ENCODE measurements around the gene GSTA3. TPM values are rescaled to one million over a fixed set of nuclear protein-coding genes. Genes with fewer than 3 reads are reported as not detected.
"Not testable (repeated sequence)": the region's sequence is repeated elsewhere in the genome, so short reads cannot be mapped to it uniquely, and the experiment has no call there.

GSTA3 gene
- total RNA-seq, 1 donor from 2014 or later = not detected

- Histone ChIP-seq H3K4me3 (no peak overlapping the region), H3K27ac (no peak overlapping the region), H3K9me3 (no peaks in the 10 kb centered on the region), H3K36me3 (no peaks in the 10 kb centered on the region), H3K27me3 (no peaks in the 10 kb centered on the region), H3K4me1 (no peaks in the 10 kb centered on the region)
- no peak for DNase-seq (ENCODE audit: extremely low spot score in 2 of 2)
- TF ChIP-seq POLR2A (IDR thresholded peaks at IDR 0.05) (no peak), CTCF (IDR thresholded peaks at IDR 0.05) (no peak), POLR2AphosphoS5 (IDR thresholded peaks at IDR 0.05; ENCODE audit: insufficient read depth in 1 of 2, low read depth in 1 of 2) (no peak)
- intact Hi-C loops (cut with DNase I) = no loop called here
Observed at GRCh38 chr6:52858416-52858815, 51.1 kb downstream of the GSTA3 start.

- H3K36me3 ChIP-seq; H3K9me3 ChIP-seq; H3K4me1 ChIP-seq; H3K27me3 ChIP-seq; intact Hi-C loops (cut with DNase I); H3K27ac ChIP-seq; DNase-seq (ENCODE audit: extremely low spot score in 2 of 2); H3K4me3 ChIP-seq: not testable (repeated sequence)
Observed at GRCh38 chr6:52856137-52856536, 53.4 kb downstream of the GSTA3 start.

- H3K4me3 ChIP-seq = no peak overlapping the region
- H3K27me3 ChIP-seq = no peaks in the 10 kb centered on the region
- no peak overlapping the region for H3K27ac ChIP-seq
- no peaks in the 10 kb centered on the region for H3K4me1 ChIP-seq
- intact Hi-C loops (cut with DNase I) = no loop called here
- H3K36me3 ChIP-seq = no peaks in the 10 kb centered on the region
- TF ChIP-seq POLR2AphosphoS5 (IDR thresholded peaks at IDR 0.05; ENCODE audit: insufficient read depth in 1 of 2, low read depth in 1 of 2) (no peak), CTCF (IDR thresholded peaks at IDR 0.05) (no peak), POLR2A (IDR thresholded peaks at IDR 0.05) (no peak)
- DNase-seq (ENCODE audit: extremely low spot score in 2 of 2) = no peak
- no peaks in the 10 kb centered on the region for H3K9me3 ChIP-seq
Observed at GRCh38 chr6:52849137-52849536, 60.4 kb downstream of the GSTA3 start.

Other genes starting within 250 kb of the GSTA3 start
- gene TMEM14A, start 238.6 kb downstream of the GSTA3 start, total RNA-seq = 16.9 TPM
- gene GSTA2, start 146.2 kb downstream of the GSTA3 start, total RNA-seq = not detected
- 1.7 TPM for gene GSTA1, start 105.9 kb downstream of the GSTA3 start, total RNA-seq
- gene GSTA5, start 68.9 kb downstream of the GSTA3 start, total RNA-seq = not detected
- 57.7 TPM for gene GSTA4, start 85.6 kb upstream of the GSTA3 start, total RNA-seq
- 14.2 TPM for gene CILK1, start 152.1 kb upstream of the GSTA3 start, total RNA-seq
- gene FBXO9, start 155.7 kb upstream of the GSTA3 start, total RNA-seq = 61.4 TPM
- not detected for gene GCM1, start 239.1 kb upstream of the GSTA3 start, total RNA-seq